ENCODE data around the gene PSD.

The PSD gene

GRCh38 chr10:102402512-102402896 lies 16.1 kb downstream of the PSD start:
- DNase-seq: no peak

- no peak for DNase-seq
These were observed 16.7 kb downstream of the PSD start for GRCh38 chr10:102401735-102402511.

GRCh38 chr10:102401342-102401654 lies 17.3 kb downstream of the PSD start:
- DNase-seq: no peak

- DNase-seq: no peak
These were observed 17.8 kb downstream of the PSD start for GRCh38 chr10:102400598-102401341.

- DNase-seq: no peak
These were observed 18.5 kb downstream of the PSD start for GRCh38 chr10:102400076-102400475.

GRCh38 chr10:102399217-102400021 lies 19.2 kb downstream of the PSD start:
- peak; percentile 87 for DNase-seq

GRCh38 chr10:102398172-102399020 lies 20.2 kb downstream of the PSD start:
- DNase-seq: no peak

- no peak for DNase-seq
These were observed 21.1 kb downstream of the PSD start for GRCh38 chr10:102397222-102398171.

- no peak for DNase-seq
These were observed 21.8 kb downstream of the PSD start for GRCh38 chr10:102396730-102397151.

- no peak for DNase-seq
These were observed 22.3 kb downstream of the PSD start for GRCh38 chr10:102396317-102396650.

- DNase-seq: peak; percentile 88
These were observed 22.9 kb downstream of the PSD start, which contains the start of gene NFKB2 for GRCh38 chr10:102395400-102396316. NFKB2 (plus strand) TSS chr10:102395705; CDS start chr10:102395960, 255 bp downstream.

- DNase-seq: peak; percentile 41
These were observed 23.7 kb downstream of the PSD start for GRCh38 chr10:102394801-102395399.

GRCh38 chr10:102394079-102394800 lies 24.3 kb downstream of the PSD start:
- DNase-seq: peak; percentile 96

GRCh38 chr10:102393411-102394078 lies 25.0 kb downstream of the PSD start:
- no peak for DNase-seq

- no peak for DNase-seq
These were observed 26.3 kb downstream of the PSD start for GRCh38 chr10:102392306-102392705.

- DNase-seq: no peak
These were observed 28.7 kb downstream of the PSD start for GRCh38 chr10:102389894-102390293.

GRCh38 chr10:102384606-102385429 lies 33.8 kb downstream of the PSD start:
- no peak for DNase-seq

- DNase-seq: no peak
These were observed 34.5 kb downstream of the PSD start for GRCh38 chr10:102384053-102384452.

Measured in activated gamma-delta T cell treated with Interleukin-2 at 50 U/mL for 16 hours (primary cell).